Esophagus muscularis mucosa (tissue), 4 donors: ENCODE results near the gene ANKRD16.
"Not testable (repeated sequence)": the region's sequence is repeated elsewhere in the genome, so short reads cannot be mapped to it uniquely, and the experiment has no call there.

Source experiments
- EP300 ChIP-seq: sonication (generic); formaldehyde crosslinking; IDR thresholded peaks from one replicate; pipeline ENCODE4 v1.6.1; 2017; ENCODE audit warnings: antibody characterized with exemption
- POLR2A ChIP-seq: fragments of 450-650 bp; IDR thresholded peaks from one replicate; pipeline ENCODE4 v1.6.1; 2017; ENCODE audit warnings: antibody characterized with exemption, moderate library complexity, mild to moderate bottlenecking, low read depth
- POLR2AphosphoS5 ChIP-seq, 2 donors: sonication (generic); formaldehyde crosslinking; IDR thresholded peaks; one replicate each; pipeline ENCODE4 v1.6.1; 2017; ENCODE audit warnings: antibody characterized with exemption in 2 of 2
- TF ChIP-seq, protein P1 (sequence below), 3 experiments: fragments of 200-600 bp in 2 of 3; fragments of 450-650 bp in 1 of 3; sonication (generic) in 2 of 3; IDR thresholded peaks; one replicate each; pipeline ENCODE4 v1.5.1; 2017 to 2019; ENCODE audit warnings: antibody characterized with exemption in 3 of 3, mild to moderate bottlenecking in 2 of 3, moderate library complexity in 1 of 3

GRCh38 chr10:5846667-5847066 is 43.0 kb downstream of the ANKRD16 start:
- TF ChIP-seq POLR2A; POLR2AphosphoS5 (IDR thresholded peaks at IDR 0.05); EP300: not testable (repeated sequence)
- TF ChIP-seq, protein P1, sequence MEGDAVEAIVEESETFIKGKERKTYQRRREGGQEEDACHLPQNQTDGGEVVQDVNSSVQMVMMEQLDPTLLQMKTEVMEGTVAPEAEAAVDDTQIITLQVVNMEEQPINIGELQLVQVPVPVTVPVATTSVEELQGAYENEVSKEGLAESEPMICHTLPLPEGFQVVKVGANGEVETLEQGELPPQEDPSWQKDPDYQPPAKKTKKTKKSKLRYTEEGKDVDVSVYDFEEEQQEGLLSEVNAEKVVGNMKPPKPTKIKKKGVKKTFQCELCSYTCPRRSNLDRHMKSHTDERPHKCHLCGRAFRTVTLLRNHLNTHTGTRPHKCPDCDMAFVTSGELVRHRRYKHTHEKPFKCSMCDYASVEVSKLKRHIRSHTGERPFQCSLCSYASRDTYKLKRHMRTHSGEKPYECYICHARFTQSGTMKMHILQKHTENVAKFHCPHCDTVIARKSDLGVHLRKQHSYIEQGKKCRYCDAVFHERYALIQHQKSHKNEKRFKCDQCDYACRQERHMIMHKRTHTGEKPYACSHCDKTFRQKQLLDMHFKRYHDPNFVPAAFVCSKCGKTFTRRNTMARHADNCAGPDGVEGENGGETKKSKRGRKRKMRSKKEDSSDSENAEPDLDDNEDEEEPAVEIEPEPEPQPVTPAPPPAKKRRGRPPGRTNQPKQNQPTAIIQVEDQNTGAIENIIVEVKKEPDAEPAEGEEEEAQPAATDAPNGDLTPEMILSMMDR (IDR thresholded peaks at IDR 0.05) = not testable (repeated sequence)
